ENCODE results near the gene CRYBB2. TPM values are rescaled to one million over a fixed set of nuclear protein-coding genes. Genes with fewer than 3 reads are reported as not detected.

Gene CRYBB2
- total and polyA plus RNA-seq, 2 donors (not counting 1 experiment from before 2014, with no cell fraction given): not detected

- H3K4me1 ChIP-seq (ENCODE audit: control insufficient read depth in 2 of 2, insufficient read depth in 2 of 2, low read length in 2 of 2): no peaks in the 10 kb centered on the region
- H3K27me3 Mint-ChIP-seq: peaks cover 14% of the 10 kb centered on the region
- no peak overlapping the region for H3K27ac Mint-ChIP-seq
- H3K4me3 Mint-ChIP-seq: no peak overlapping the region
- H3K4me2 ChIP-seq (replicated peaks; ENCODE audit: low read depth, low read length, poor library complexity, severe bottlenecking): no peak overlapping the region
- no peak overlapping the region for H3K9ac ChIP-seq (ENCODE audit: low read length)
- no peaks in the 10 kb centered on the region for H3K9me3 Mint-ChIP-seq (ENCODE audit: insufficient read depth)
- ChIA-PET CTCF (no interaction called here), POLR2A (no interaction called here)
- H3K79me2 ChIP-seq (ENCODE audit: control insufficient read depth, insufficient read depth, low read length): no peaks in the 10 kb centered on the region
- no peak overlapping the region for H3K27ac ChIP-seq (ENCODE audit: low read length in 2 of 2)
- peaks cover 0 to 7% (median 0%) of the 10 kb centered on the region in 3 donors for H3K9me3 ChIP-seq (ENCODE audit: control extremely low read depth in 1 of 3, control insufficient read depth in 2 of 3, insufficient read depth in 1 of 3, low read length in 2 of 3)
- 78% methylated on average over 8 of the region's 17 CpGs for WGBS (ENCODE audit: insufficient coverage)
- TF ChIP-seq EZH2 (IDR thresholded peaks at IDR 0.05; ENCODE audit: borderline replicate concordance, insufficient read depth, low read depth, low read length, poor library complexity, severe bottlenecking): no peak
- TF ChIP-seq CTCF (IDR thresholded peaks at IDR 0.05): no peak
- no peak overlapping the region for H3K4me3 ChIP-seq (ENCODE audit: control extremely low read depth in 1 of 5, extremely low read depth in 1 of 5, insufficient read depth in 1 of 5, low read depth in 2 of 5, low read length in 4 of 5)
- intact Hi-C loops (cut with micrococcal nuclease): no loop called here
- no peaks in the 10 kb centered on the region for H3K4me1 Mint-ChIP-seq
- H4K20me1 ChIP-seq (ENCODE audit: control insufficient read depth, insufficient read depth, low read length, poor library complexity, severe bottlenecking): no peaks in the 10 kb centered on the region
- ATAC-seq (ENCODE audit: low read depth) (no peak), DNase-seq (no peak)
- H3K36me3 ChIP-seq (replicated peaks in 1 of 2; ENCODE audit: control extremely low read depth in 1 of 2, control insufficient read depth in 1 of 2, extremely low read depth in 1 of 2, insufficient read depth in 2 of 2, low read length in 1 of 2): no peaks in the 10 kb centered on the region
- H3K27me3 ChIP-seq (replicated peaks in 1 of 4; ENCODE audit: control extremely low read depth in 1 of 4, control insufficient read depth in 3 of 4, insufficient read depth in 4 of 4, low read length in 3 of 4): peaks cover 0 to 3% (median 0%) of the 10 kb centered on the region in 4 experiments
- no peak overlapping the region for H2AFZ ChIP-seq (ENCODE audit: insufficient read depth, low read depth, low read length, poor library complexity, severe bottlenecking)
Observed at GRCh38 chr22:25208743-25209505, 10.5 kb upstream of the CRYBB2 start.

- POLR2A ChIA-PET: no interaction called here
- H3K4me3 ChIP-seq (ENCODE audit: control extremely low read depth in 1 of 5, extremely low read depth in 1 of 5, insufficient read depth in 1 of 5, low read depth in 2 of 5, low read length in 4 of 5): no peak overlapping the region
- H4K20me1 ChIP-seq (ENCODE audit: control insufficient read depth, insufficient read depth, low read length, poor library complexity, severe bottlenecking): no peaks in the 10 kb centered on the region
- no peak for DNase-seq
- CTCF ChIA-PET: interaction anchor here (0.9 kb wide), 1 partner anchor 9 kb away, joined by 4 read pairs; no protein-coding TSS in a partner anchor
- Mint-ChIP-seq H3K4me3 (no peak overlapping the region), H3K4me1 (no peaks in the 10 kb centered on the region), H3K9me3 (ENCODE audit: insufficient read depth) (no peaks in the 10 kb centered on the region), H3K27ac (no peak overlapping the region), H3K27me3 (peaks cover 14% of the 10 kb centered on the region)
- intact Hi-C loops (cut with micrococcal nuclease): no loop called here
- no peaks in the 10 kb centered on the region for H3K36me3 ChIP-seq (replicated peaks in 1 of 2; ENCODE audit: control extremely low read depth in 1 of 2, control insufficient read depth in 1 of 2, extremely low read depth in 1 of 2, insufficient read depth in 2 of 2, low read length in 1 of 2)
- H3K9me3 ChIP-seq (ENCODE audit: control extremely low read depth in 1 of 3, control insufficient read depth in 2 of 3, insufficient read depth in 1 of 3, low read length in 2 of 3): peaks cover 0 to 9% (median 0%) of the 10 kb centered on the region in 3 donors
- H2AFZ ChIP-seq (ENCODE audit: insufficient read depth, low read depth, low read length, poor library complexity, severe bottlenecking): no peak overlapping the region
- no peaks in the 10 kb centered on the region for H3K79me2 ChIP-seq (ENCODE audit: control insufficient read depth, insufficient read depth, low read length)
- no peaks in the 10 kb centered on the region for H3K4me1 ChIP-seq (ENCODE audit: control insufficient read depth in 2 of 2, insufficient read depth in 2 of 2, low read length in 2 of 2)
- H3K4me2 ChIP-seq (replicated peaks; ENCODE audit: low read depth, low read length, poor library complexity, severe bottlenecking): no peak overlapping the region
- H3K9ac ChIP-seq (ENCODE audit: low read length): no peak overlapping the region
- no peak for ATAC-seq (ENCODE audit: low read depth)
- TF ChIP-seq CTCF (IDR thresholded peaks at IDR 0.05) (no peak), EZH2 (IDR thresholded peaks at IDR 0.05; ENCODE audit: borderline replicate concordance, insufficient read depth, low read depth, low read length, poor library complexity, severe bottlenecking) (no peak)
- 100% methylated on average over 1 of the region's 3 CpGs for WGBS (ENCODE audit: insufficient coverage)
- no peak overlapping the region for H3K27ac ChIP-seq (ENCODE audit: low read length in 2 of 2)
- H3K27me3 ChIP-seq (replicated peaks in 1 of 4; ENCODE audit: control extremely low read depth in 1 of 4, control insufficient read depth in 3 of 4, insufficient read depth in 4 of 4, low read length in 3 of 4): peaks cover 0 to 6% (median 0%) of the 10 kb centered on the region in 4 experiments
Observed at GRCh38 chr22:25210793-25211192, 8.6 kb upstream of the CRYBB2 start.
